ENCODE results near the gene CHST7.

Gene CHST7

DNA sequence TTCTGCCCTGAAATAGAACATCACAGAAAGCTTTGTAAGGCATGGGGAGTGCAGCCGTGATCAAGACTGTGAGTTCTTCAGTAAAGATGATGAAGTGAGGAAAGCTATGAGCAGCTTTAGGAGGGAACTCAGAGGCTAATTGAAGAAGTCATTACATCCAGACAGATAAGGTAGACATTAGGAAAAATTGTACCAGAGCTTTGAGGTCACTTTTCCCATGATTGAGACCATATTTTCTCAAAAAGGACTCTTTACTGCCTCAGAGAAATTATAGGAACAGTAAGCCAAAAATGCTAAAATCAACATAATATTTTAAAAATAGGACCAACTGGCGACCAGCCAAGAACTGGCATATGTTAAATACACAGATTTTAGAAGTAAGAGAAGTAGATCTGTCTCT is 11.2 kb downstream of the CHST7 start:
- TF ChIP-seq CTCF (IDR thresholded peaks at IDR 0.05; ENCODE audit: extremely low read depth, missing control alignments): no peak
- no peak for DNase-seq (ENCODE audit: low spot score)

DNA sequence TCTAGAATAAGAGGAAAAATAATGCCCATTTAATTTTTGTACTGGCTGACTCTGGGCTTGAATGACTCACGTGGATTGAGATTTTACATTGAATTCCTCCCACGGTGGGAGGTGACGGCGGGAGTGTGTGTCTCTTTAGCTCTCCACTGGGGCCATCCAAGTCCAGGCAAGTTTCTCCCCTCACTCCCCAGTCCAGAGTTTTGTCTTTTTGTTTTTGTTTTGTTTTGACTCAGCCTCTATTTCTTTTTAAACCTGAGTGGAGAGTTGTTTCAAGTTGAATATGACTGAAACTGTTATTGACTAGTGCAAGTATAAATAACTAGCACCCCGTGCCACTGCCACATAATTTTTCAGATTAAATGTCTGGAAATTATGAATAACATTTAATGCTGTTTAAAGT is 13.6 kb downstream of the CHST7 start:
- DNase-seq (ENCODE audit: low spot score): peak; percentile 33
- TF ChIP-seq CTCF (IDR thresholded peaks at IDR 0.05; ENCODE audit: extremely low read depth, missing control alignments): no peak

- DNase-seq (ENCODE audit: low spot score): no peak
- TF ChIP-seq CTCF (IDR thresholded peaks at IDR 0.05; ENCODE audit: extremely low read depth, missing control alignments): no peak
Observed at GRCh38 chrX:46587753-46588171, 14.2 kb downstream of the CHST7 start.

DNA sequence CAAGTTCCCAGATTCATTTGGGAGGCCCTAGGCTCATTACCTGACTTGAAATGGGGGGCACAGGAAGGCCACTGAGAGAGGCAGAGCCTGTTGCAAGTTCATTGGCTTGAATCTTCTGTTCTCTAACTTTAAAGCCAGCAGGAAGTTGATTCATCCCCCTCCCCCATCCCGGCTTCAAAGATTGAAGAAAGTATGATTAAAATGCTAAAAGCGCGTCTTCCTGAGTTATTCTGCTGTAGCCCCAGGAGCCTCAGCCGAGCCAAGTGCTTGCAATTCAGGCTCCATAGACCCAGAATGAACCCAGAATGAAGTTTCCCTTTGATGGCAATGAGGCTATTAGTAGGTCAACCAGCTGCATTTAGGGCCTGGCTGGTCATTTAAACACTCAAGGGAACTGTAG is 14.7 kb downstream of the CHST7 start:
- DNase-seq (ENCODE audit: low spot score): no peak

DNA sequence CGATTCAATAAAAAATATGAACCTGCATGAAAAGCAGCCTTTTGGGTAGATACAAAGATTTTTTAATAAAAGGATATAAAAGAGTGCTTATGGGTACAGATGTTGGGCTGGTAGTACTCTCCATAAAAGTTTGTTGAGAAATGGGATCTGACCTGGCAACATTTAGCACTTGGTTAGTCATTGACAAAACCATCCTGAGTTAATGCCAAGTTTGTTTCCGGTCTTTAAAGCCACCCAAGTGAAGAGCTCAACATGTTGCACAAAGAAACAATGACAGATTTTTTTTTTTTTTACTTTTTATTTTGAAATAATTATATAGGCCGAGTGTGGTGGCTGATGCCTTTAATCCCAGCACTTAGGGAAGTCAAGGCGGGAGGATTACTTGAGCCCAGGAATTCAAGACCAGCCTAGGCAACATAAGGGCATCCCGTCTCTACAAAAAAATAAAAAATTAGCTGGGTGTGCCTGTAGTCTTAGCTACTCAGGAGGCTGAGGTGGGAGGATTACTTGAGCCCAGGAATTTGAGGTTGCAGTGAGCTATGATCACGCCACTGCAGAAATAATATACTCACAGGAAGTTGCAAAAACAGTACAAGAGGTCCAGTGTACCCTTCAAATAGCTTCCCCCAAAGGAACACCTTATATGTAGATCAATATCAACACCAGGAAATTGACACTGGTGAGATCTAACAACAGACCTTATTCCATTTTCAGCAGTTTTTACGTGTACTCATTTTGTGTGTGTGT is 16.6 kb downstream of the CHST7 start:
- DNase-seq (ENCODE audit: low spot score): no peak
- TF ChIP-seq CTCF (IDR thresholded peaks at IDR 0.05; ENCODE audit: extremely low read depth, missing control alignments): no peak

More for the DNA sequence above, 14.7 kb downstream of the CHST7 start:
- TF ChIP-seq CTCF (IDR thresholded peaks at IDR 0.05; ENCODE audit: extremely low read depth, missing control alignments): no peak

- DNase-seq (ENCODE audit: low spot score): no peak
- TF ChIP-seq CTCF (IDR thresholded peaks at IDR 0.05; ENCODE audit: extremely low read depth, missing control alignments): no peak
Observed at GRCh38 chrX:46595084-46595483, 21.5 kb downstream of the CHST7 start.

DNA sequence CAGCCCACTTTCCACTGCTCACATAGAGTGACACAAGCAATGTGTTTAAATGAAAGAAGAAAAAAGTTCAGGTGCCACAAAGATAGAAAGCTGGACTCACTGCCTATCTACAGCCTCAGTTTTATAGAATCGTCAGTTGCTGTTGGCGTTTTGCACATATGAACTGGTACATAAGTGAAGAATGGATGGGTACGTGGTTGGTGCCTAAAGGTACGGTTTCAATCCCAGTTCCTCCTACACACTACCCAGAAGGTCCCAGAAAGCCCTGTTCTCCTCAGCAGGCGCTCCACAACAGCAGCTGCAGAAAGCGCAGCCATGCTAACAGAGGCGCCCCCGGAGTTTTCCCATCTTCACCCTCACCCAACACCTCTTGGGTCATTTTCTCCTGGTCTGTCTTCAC is 23.6 kb downstream of the CHST7 start:
- DNase-seq (ENCODE audit: low spot score): no peak
- TF ChIP-seq CTCF (IDR thresholded peaks at IDR 0.05; ENCODE audit: extremely low read depth, missing control alignments): no peak

Data from GM20000 (cell line).